Activated naive CD8-positive, alpha-beta T cell treated with anti-CD3 and anti-CD28 coated beads, Interleukin-2, amount 50 U/mL, for 24 hours (primary cell): Measurements from ENCODE around the gene OR2C3.
"Not testable (repeated sequence)": the region's sequence is repeated elsewhere in the genome, so short reads cannot be mapped to it uniquely, and the experiment has no call there.

Source experiments
- ATAC-seq: fragments of 150-1000 bp; cut with Tn5 transposase; one replicate; pipeline ENCODE4 v1.10.0; 2021
- DNase-seq: peaks from one replicate; pipeline ENCODE4 v3.0.0; 2021
- H3K27ac Mint-ChIP-seq: one replicate; pipeline ENCODE4 v1.8.0; 2021; ENCODE audit warnings: mild to moderate bottlenecking, mixed read lengths
- H3K27me3 Mint-ChIP-seq: one replicate; pipeline ENCODE4 v1.8.0; 2021; ENCODE audit warnings: mixed read lengths
- H3K36me3 Mint-ChIP-seq: one replicate; pipeline ENCODE4 v1.8.0; 2021; ENCODE audit warnings: low read depth, mixed read lengths
- H3K4me1 Mint-ChIP-seq: one replicate; pipeline ENCODE4 v1.8.0; 2021; ENCODE audit warnings: mixed read lengths
- H3K4me3 Mint-ChIP-seq: one replicate; pipeline ENCODE4 v1.8.0; 2021; ENCODE audit warnings: mild to moderate bottlenecking, moderate library complexity, mixed read lengths
- H3K9me3 Mint-ChIP-seq: one replicate; pipeline ENCODE4 v1.8.0; 2021; ENCODE audit warnings: mixed read lengths

Gene OR2C3

GRCh38 chr1:247487057-247487456, 49.2 kb downstream of the OR2C3 start:
- Mint-ChIP-seq H3K9me3 (no peaks in the 10 kb centered on the region), H3K4me3 (no peak overlapping the region), H3K27ac (no peak overlapping the region), H3K27me3 (no peaks in the 10 kb centered on the region), H3K36me3 (no peaks in the 10 kb centered on the region), H3K4me1 (no peaks in the 10 kb centered on the region)
- ATAC-seq = peak; percentile 81
- peak; percentile 11 for DNase-seq

GRCh38 chr1:247482747-247483146, 53.5 kb downstream of the OR2C3 start:
- H3K27me3 Mint-ChIP-seq = no peaks in the 10 kb centered on the region

GRCh38 chr1:247476328-247477058, 59.7 kb downstream of the OR2C3 start:
- ATAC-seq, DNase-seq, H3K27ac Mint-ChIP-seq, H3K4me3 Mint-ChIP-seq, H3K27me3 Mint-ChIP-seq, H3K4me1 Mint-ChIP-seq, H3K36me3 Mint-ChIP-seq: not testable (repeated sequence)
- peaks cover 14% of the 10 kb centered on the region for H3K9me3 Mint-ChIP-seq

More at GRCh38 chr1:247482747-247483146, 53.5 kb downstream of the OR2C3 start:
- Mint-ChIP-seq H3K27ac (no peak overlapping the region), H3K9me3 (no peaks in the 10 kb centered on the region), H3K4me1 (no peaks in the 10 kb centered on the region), H3K4me3 (no peak overlapping the region), H3K36me3 (no peaks in the 10 kb centered on the region)
- no peak for ATAC-seq
- no peak for DNase-seq

GRCh38 chr1:247475793-247476192, 60.4 kb downstream of the OR2C3 start:
- Mint-ChIP-seq H3K4me3 (no peak overlapping the region), H3K27ac (no peak overlapping the region), H3K27me3 (no peaks in the 10 kb centered on the region), H3K4me1 (peaks cover 2% of the 10 kb centered on the region), H3K9me3 (peaks cover 14% of the 10 kb centered on the region), H3K36me3 (no peaks in the 10 kb centered on the region)
- no peak for ATAC-seq
- no peak for DNase-seq
